ENCODE data around the gene IFI27.

- no peak for TF ChIP-seq POLR2A (IDR thresholded peaks at IDR 0.05; ENCODE audit: low read depth, low read length)
- TF ChIP-seq POLR2AphosphoS5 (IDR thresholded peaks at IDR 0.05; ENCODE audit: low read depth, low read length) = no peak
- no peak for TF ChIP-seq PAX5 (IDR thresholded peaks at IDR 0.05; ENCODE audit: insufficient read depth, low read length, severe bottlenecking)
Observed at GRCh38 chr14:94157197-94157596, 46.7 kb downstream of the IFI27 start.
